Measurements from ENCODE around the gene ATP1A4.

ATP1A4 gene

DNA sequence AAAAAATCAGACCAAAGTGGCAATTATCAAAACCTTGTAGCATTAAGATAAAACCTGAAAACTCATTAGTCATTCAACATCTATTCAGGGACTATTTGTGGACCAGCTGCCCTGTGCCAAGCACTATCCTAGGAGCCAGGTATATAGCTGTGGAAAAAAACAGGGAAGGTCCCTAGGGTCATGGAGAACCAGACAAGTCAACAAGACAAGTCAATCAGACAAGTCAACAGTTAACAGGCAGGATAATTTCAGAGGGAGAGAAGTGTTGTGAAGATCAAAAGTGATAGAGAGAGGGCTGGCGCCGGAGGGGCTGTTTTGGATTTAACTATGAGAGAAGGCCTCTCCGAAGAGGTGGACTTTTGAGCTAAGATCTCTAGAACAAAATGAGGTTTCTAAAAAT is 3.3 kb upstream of the ATP1A4 start:
- no peak for DNase-seq

DNA sequence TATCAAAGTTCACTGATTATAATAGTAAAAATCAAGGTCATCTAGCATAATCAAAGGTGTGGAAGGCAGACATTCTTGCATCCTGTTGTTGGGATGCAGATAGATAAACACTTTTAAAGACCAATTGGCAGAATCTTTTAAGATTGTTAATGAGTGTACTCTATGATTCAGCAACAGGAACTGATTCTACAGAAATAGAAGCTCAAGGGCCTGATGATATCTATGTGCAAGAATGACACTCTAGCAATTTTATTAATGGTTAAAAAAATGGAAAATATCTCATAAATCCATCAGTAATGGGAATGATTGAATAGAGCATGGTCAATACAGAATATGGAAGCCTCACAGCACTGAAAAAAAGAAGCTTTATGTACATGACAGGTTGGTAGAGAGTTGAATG is 2.2 kb upstream of the ATP1A4 start:
- no peak for DNase-seq

DNA sequence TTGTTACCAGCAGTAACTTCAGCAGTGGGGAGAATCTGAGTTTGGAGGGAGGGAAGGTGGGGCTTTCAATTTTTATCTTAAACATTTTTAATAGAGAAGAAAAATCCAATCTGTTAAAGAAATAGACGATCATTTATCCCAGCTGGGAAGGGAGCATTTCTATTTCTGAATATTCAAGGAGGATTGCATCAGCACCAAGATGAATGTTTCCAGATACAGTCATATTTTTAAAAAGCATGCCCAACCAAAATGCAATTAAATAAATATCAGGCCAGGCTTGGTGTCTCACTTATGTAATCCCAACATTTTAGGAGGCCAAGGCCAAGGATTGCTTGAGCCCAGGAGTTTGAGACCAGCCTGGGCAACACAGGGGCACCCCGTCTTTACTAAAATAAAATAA is 1.7 kb upstream of the ATP1A4 start:
- DNase-seq = no peak

DNA sequence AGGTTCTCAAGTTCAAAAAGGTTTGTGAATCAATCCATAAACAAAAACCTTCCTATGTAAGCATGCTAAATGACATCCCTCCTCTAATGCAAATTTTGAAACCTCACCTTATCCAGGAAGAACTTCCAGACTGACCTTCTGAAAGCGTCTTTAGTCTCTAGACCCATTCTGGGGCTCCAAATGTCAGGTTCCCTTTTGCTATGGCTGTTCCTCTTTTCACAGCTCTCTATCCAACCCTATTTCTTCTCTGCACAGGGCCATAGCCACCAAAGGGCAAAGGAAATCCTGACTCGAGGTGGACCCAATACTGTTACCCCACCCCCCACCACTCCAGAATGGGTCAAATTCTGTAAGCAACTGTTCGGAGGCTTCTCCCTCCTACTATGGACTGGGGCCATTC is 3.4 kb downstream of the ATP1A4 start:
- DNase-seq = no peak

DNA sequence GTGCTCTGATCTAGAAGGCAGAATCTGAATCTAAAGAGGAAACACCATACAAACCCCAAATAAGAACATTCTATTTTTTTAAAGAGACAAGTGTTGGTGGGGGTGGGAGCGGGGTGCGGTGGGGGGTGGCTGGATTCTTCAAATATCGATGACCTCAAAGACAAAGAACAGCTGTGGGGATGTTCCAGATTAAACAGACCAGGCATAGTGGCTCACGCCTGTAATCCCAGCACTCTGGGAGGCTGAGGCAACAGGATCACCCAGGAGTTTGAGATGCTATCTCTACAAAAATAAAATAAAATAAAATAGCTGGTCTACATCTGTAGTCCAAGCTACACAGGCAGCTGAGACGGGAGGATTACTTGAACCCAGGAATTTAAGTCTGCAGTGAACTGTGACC is 5.0 kb downstream of the ATP1A4 start:
- no peak for DNase-seq

DNA sequence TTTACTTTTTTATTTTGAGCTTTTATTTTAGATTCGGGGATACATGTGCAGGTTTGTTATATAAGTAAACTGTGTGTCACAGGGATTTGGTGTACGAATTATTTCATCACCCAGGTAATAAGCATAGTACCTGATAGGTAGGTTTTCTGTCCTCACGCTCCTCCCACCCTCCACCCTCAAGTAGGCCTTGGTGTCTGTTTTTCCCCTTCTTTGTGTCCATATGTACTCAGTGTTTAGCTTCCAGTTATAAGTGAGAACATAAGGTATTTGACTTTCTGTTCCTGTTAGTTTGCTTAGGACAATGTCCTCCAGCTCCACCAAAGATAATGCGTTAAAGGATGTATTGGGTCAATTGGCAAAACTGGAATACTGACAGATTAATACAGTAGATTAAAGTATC is 5.8 kb downstream of the ATP1A4 start:
- no peak for DNase-seq

DNA sequence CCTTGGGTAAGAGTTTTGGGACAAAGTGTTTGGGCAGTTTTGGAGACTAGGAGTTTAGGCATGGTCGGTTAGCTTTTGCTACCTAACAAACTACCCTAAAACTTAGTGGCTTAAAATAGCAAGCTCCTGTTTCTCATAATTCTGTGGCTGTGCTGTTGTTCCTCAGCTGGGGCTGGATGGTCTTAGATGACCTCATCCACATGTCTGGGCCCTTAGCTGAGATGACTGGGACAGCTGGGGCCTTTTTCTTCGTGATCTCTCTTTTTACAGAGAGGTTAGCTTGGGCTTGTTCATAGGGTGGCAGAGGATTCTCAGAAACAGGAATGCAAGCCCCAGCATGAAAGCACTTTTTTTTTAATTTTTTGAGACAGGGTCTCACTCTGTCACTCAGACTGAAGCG is 6.6 kb downstream of the ATP1A4 start:
- no peak for DNase-seq

DNA sequence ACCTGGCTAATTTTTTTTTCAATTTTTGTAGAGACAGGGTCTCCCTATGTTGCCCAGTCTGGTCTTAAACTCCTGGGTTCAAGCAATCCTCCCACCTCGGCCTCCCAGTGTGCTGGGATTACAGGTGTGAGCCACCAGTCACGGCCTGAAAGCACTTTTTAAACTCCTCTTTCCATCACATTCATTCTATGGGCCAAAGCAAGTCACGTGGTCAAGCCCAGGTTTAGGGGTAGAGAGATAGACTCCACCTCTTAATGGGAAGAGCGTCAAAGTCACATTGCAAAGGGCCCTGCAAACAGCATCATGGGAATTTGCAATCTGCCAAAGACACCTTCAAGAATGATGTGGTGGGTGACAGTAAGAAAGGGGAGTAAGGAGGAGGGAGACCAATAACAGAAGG is 7.1 kb downstream of the ATP1A4 start:
- DNase-seq = no peak

DNA sequence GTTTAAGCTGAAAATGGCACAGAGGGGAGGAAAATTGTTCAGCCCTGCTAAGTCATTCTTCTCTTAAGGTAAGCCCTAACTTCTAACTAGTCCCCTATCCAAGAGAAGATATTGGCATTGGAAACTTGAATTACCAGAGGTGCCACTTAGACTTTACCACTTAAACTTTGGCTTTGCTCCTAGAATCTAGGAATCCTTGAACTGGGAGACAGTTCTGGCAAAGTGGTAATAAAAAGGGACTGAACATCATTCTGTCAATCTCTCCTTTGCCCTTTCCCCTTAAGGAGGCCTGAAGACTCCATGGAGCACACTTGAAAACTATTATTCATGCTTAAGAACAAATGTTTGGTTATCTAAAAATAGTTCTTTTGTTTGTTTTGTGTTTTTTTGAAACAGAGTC is 8.4 kb downstream of the ATP1A4 start:
- DNase-seq = no peak

DNA sequence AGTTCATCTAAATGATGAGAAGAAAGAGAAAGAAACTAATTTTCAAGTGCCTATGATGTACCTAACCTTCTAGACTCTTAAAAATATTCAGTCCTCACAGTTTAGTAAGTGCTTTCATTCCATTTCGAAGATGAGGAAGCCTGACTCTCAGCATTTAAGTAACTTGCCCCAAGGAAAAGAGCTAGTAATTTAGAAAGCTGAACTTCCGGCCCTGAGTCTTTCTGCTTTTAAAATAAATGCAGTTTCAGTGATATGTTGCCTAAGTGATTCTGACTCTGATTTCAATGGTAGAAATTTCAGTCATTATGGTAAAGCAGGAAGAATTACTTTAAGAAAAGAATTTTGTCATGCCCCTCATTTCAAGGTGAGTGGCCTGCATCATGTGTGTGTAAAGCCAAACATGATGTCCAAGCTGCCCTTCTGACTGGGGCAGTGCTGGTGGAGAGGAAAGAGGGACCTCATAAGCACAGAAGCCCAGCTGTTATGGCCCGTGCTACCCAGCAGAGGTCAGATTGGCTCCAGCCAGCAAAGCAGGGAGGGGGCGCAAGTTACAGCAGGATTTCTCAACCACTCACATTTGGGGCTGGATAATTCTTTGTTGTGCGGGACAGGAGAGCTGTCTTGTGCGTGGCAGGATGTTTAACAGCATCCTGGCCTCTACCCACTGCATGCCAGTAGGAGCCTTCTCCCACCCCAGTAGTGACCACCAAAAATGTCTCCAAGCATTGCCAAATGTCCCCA is 10.7 kb downstream of the ATP1A4 start:
- no peak for DNase-seq

DNA sequence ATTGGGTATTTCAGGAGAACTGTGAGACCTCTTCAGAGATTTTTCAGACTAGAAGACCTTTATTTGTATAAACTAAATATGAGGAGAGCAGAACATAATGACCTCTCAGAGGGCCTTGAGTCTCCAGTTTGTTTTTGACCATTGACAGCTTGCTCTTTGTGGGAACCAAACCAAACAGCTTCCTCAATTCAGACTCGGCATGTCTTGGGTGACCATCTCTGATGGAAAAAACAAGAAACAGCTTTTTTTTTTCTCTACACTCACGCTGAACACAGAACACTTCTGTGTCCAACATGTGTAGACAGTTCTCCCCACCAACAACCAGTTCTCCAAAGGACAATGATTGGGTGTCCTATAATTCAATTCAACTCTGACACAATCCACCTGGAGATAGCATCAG is 11.5 kb downstream of the ATP1A4 start:
- no peak for DNase-seq

DNA sequence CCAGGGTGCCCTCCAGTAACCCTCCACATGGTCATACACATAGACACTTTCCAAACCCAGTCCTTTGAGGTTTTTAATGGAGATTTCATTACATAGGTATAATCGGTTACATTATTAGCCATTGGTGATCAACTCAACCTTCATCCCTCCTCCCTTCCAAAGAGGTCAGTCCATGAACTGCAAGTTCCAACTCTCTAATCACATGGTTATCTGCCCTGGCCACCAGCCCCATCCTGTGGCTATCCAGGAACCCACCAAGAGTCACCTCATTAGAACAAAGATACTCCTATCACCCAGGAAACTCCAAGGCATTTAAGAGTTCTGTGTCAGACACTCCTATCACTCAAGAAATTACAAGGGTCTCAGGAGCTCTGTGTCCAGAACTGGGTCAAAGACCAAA is 12.2 kb downstream of the ATP1A4 start:
- DNase-seq = no peak

DNA sequence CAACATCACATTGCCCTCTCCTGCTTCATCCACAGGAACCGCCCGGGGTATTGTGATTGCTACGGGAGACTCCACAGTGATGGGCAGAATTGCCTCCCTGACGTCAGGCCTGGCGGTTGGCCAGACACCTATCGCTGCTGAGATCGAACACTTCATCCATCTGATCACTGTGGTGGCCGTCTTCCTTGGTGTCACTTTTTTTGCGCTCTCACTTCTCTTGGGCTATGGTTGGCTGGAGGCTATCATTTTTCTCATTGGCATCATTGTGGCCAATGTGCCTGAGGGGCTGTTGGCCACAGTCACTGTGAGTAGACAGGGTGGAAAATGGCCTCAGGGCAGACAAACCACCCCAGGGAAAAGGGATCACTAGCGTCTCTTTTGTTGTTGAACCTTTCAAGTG is 12.7 kb downstream of the ATP1A4 start:
- no peak for DNase-seq

DNA sequence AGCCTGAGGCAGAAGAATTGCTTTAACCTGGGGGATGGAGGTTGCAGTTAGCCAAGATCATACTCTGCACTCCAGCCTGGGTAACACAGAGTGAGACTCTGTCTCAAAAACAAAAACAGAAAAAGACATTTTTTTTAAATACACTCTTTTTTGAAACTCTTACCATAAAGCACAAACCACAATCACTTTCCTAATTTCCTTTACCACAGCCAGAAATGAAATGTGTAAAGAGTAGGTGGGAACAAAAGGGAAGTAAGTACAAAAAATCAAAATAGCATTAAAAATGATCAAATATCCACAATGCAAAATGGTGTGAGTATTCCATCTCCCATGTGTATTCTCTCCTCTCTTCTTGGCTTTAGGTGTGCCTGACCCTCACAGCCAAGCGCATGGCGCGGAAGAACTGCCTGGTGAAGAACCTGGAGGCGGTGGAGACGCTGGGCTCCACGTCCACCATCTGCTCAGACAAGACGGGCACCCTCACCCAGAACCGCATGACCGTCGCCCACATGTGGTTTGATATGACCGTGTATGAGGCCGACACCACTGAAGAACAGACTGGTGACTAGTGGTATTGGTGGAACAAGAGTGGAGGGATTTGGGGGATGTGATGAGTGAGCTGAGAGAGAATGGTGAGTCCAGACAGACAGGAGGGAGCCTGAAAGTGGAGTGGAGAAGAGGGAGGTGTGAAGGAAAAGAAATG is 14.9 kb downstream of the ATP1A4 start:
- DNase-seq = no peak

DNA sequence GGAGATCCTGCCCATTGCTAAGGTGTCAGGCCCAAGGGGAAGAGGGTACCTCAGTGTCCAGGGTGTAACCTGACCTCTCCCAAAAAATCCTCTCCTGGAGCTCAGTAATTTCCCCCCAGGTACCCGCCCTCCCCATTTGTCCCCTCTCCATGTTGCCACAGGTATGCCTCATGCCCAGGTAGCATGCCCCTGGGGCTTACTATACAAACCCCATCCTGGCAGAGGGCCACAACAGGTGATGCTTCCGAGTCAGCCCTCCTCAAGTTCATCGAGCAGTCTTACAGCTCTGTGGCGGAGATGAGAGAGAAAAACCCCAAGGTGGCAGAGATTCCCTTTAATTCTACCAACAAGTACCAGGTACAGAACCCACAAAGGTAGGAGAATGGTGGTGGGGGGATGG is 15.7 kb downstream of the ATP1A4 start:
- DNase-seq = no peak

DNA sequence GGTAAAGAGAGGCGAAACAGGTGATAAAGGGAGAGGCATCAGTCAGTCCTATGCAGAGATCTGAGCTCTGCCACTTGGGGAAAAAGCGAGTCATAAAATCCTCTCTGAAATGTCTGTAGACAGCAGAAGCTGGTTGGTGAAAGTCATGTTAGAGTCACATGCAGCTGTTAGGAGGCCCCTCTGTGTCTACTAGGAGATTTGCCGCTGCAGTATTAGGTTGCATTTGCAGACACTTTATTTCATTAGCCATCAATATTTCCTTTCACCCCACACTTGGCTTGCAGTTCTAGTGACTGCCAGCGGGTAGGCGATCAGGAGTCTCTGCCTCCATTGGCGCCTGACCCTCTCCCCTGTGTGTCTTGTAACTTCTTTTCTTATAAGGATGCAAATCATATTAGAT is 16.2 kb downstream of the ATP1A4 start:
- no peak for DNase-seq

DNA sequence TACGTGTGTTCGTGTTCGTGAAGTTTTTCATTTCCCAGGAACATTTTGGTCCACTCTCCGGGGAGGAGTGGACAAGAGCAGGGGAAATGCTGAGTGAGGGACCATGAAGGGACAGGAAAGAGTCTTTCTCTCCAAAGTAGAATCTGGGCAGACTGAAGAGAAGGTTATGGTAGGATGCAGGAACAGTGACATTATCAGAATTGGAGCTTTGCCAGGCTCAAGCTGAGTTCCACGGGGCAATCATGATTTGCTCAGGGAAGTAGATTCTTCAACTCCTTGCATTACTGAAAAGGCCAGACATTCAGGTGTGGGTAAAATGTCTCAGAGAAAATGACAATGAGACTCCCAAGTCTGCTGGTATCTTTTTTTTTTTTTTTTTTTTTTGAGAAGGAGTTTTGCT is 16.6 kb downstream of the ATP1A4 start:
- DNase-seq = no peak

DNA sequence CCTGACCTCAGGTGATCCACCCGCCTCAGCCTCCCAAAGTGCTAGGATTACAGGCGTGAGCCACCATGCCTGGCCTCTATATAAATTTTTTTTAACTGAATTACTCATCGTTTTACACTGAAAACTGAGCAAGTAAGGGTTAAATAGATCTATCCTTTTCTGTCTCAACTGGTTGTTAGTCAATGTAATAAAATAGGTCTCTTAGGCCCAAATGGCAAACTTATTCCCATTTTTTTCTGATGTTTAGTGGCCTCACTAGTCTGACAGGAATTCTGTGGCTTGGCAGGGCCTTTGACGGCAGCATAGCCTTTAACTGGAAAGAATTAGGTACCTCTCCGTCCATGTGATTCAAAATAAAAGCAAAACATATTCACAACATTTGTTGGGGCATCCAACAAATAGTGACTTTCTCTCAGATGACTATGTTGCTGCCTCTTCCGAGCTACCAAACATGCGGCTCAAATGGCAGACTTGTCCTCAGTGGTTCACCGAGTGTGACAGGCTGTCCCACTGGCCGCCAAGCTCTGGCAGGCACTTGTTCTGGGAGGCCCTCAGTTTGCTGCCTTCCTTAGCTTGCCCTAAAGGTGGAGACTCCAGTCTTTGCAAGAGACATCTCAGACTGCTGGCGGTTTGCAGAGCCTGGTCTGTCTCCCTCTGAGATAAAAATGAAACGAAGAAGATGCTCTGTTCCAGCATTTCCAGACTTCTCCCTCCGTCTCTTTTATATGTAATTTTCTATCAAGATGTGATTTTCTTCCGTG is 17.4 kb downstream of the ATP1A4 start:
- no peak for DNase-seq

DNA sequence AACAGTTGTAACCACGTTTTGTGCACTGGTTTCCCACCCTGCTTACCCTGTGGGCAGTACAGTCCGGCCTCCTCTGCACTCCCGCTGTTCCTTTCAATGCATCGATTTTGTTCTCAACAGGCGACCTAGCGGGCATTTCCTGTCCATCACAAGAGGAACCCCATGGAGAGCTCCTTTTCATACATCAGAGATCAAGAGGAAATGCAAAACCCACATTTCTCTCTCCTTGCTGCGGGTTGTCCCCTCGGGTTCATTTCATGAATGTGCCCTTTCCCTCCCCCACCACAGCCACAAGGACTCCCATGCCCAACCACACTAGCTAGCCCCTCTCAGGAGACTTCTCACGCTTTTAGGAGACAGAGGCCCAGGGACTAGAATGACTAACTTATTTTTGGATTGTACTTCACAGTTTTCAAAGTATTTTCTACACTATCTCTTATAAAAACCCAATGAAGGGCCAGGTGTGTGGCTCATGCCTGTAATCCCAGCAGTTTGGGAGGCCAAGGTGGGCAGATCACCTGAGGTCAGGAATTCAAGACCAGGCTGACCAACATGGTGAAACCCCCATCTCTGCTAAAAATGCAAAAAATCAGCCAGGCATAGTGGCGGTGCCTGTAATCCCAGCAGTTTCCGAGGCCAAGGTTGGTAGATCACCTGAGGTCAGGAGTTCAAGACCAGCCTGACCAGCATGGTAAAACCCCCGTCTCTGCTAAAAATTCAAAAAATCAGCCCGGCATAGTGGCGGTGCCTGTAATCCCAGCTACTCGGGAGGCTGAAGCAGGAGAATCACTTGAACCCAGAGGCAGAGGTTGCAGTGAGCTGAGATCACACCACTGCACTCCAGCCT is 18.4 kb downstream of the ATP1A4 start:
- DNase-seq = peak; percentile 26

DNA sequence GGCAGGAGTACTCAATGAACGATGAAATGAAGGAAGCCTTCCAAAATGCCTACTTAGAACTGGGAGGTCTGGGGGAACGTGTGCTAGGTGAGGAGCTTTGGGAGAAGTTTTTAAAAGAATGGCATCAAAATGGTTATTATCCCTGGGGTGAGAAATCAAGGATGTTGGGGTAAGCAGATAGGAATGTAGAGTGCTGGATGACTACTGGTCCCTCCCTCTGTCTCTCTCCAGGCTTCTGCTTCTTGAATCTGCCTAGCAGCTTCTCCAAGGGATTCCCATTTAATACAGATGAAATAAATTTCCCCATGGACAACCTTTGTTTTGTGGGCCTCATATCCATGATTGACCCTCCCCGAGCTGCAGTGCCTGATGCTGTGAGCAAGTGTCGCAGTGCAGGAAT is 20.0 kb downstream of the ATP1A4 start:
- DNase-seq = no peak

DNA sequence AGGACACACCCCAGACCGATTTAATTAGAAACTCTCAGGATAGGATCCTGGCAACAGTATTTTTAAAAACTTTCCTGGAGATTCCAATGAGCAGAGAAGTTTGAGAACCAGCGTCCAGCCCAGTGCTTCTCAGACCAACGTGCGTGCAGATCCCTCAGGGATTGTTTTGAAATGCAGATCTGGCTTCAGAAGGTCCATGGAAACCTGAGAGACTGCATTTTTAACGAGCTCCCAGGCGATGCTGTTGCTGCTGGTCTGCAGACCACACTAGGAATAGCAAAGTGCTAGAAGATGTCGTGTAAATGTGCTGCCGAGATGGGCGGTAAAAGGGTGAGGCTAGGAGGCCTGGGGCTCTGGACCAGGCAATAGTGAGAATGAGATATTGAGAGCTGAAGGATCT is 20.6 kb downstream of the ATP1A4 start:
- no peak for DNase-seq

DNA sequence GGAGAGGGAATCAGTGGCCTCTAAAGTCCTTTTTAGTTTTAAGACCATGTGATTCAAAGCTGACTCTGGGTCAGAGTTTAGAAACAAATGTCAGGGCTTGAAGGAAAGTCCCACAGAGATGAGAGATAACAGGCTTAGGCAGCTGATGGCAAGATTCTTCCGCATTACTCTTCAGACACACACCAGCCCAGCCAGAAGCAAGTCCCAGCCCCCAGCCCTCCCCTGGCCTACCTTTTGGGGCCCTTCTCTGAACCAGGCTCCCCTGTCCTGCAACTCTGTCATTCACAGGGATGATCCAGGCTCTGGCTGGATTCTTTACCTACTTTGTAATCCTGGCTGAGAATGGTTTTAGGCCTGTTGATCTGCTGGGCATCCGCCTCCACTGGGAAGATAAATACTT is 25.8 kb downstream of the ATP1A4 start:
- DNase-seq = no peak

DNA sequence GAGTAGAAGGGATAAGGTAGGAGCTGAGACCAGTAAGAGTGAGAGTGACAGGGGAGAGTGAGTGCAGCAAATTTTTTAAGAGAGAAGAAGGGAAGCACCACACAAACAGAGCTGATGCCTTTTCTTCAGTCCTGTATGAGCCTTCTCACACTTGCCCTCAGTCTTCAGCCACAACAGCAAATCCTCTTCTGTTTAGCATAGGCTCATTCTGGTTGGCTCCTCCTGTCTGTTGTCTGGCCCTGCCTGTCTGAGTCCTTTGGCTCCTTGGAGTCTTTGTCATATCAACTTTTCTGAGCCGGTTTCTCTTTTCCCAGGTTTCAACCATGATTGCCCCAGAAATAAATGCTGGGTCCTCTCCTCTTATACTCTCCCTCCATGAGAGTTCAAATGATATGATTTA is 26.3 kb downstream of the ATP1A4 start:
- DNase-seq = no peak
